GM19455 (cell line): Measurements from ENCODE around the gene PAXX.
A peak's percentile ranks its signal among the peaks of the same experiment; 100 is the strongest.

ENCODE experiments used
- ATAC-seq: cut with Tn5 transposase; IDR thresholded peaks from one replicate; pipeline ENCODE4 v1.9.1; 2021; ENCODE audit not compliant: unreplicated experiment

Gene PAXX

DNA sequence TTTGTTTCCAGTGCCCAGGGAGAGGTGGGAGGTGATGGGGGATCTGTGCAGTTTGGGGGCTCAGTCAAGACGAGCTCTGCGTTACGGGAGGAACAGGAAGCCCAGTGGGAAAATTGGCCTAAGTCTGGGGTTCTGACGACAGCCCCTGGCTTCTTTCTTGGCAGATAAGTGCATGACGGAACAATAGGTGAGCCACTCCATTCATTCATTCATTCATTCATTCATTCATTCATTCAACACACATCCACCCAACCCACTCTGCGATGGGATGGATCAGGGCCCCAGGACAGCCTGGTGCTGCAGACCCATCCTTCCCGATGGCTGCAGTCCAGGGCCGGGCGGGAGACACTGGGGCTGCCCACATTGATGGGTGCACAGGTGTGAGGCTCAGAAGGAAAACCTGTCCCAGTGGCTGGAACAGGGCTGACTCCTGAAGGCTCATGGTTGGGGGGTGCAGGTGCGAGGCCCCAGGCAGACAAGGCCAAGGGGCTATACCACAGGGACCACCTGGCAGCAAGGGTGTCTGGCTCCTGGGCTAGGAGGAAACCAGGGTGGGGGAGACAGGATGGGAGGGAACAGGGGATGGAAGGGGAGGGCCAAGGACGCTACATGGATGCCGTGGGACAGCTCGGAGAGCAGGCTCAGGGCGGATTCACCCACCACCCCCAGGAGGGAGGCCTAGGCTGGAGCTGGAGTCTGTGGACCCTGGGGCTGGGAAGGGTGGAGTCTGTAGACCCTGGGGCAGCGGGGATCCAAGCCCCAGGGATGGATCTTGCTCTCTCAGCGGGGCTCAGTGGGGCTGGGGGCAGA, 11.3 kb upstream of the PAXX start:
- ATAC-seq, result no peak

DNA sequence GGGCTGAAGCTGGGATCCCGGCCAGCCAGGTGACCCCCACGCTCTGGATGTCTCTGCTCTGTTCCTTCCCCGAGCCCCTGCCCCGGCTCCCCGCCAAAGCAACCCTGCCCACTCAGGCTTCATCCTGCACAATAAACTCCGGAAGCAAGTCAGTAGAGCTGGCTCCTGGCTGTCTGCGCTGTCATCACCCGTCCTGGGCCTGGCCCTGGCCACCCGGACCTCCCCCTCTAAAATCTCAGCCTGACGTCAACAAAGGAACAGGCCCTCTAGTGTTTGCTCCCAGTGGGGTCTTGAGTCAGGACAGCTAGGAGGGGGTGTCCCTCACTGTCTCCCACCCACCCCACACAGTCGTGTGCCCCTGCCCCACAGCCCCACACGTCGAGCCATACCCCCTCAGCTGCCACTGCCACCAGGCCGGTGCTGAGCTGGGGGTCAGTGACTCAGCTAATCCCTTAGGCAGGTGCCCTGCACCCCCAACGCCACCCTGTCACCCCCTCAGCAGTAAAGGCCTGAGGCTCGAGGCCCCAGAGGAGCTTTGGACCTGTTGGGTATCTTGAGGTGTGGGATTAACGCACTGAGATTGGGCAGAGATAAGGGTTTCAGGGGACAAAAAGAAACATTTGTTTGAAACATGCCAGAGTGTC, 10.5 kb upstream of the PAXX start:
- ATAC-seq, result no peak

DNA sequence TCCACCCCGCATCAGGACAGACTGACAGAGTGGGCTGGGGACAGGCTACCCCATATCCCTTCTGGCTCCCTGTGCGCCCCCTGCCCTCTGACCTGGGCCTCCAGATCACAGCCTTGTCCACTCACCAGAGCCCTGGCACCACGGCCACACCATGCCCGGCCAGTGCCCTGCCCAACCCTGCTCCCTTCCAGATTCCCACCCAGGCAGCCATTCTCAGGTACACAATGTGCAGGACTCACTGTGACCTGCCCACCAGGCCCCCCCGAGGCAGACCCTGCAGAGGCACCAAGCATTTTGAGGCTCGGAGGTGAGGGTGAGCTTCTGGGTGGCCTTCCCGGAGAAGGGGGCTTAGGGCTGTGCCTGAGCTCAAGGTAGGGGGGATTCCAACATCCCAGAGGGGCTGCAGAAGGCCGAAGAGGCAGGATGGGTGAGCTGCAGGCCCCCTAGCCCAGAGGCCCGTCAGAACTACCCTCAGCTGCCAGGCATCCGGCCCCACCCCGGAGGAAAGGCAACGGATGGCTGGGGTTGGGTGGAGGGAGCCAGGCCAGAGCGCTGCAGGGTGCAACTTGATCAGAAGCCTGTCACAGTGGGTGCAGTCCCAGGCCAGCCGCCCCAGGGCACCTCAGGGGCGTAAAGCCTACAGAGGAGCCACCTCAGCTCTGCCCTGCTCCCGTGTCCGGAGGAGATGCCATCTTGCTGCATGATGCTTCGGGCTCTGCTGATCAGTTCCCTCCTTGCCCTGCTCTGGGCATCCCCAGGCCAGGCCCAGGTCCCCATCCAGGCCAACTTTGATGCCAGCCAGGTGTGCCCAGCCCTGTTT, 9.8 kb upstream of the PAXX start, which contains the start of gene LCNL1:
Gene LCNL1, plus strand, starts transcription at position 762 of the 820 bp plus-strand sequence. CDS start 594 bp downstream, outside the sequence.
- ATAC-seq, result no peak

DNA sequence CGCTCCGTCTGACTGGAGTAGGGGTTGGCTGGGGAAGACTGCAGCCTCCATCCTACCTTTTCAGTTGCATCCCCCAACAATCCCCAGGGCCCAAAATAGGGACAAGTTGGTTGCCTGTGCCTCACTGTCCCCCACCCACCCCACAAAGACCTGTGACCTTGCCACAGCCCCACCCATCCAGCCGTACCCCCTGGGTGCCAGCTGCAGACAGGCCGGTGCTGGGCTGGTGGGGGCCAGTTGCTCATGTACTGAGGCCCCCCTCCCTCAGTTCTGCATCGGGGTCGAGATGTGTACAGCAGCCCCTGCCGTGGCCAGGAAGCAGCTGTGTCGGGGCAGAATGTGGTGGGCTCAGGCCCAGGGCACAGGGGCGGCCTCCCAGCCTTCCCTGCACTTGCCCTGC, 9.1 kb upstream of the PAXX start:
- ATAC-seq, result no peak

DNA sequence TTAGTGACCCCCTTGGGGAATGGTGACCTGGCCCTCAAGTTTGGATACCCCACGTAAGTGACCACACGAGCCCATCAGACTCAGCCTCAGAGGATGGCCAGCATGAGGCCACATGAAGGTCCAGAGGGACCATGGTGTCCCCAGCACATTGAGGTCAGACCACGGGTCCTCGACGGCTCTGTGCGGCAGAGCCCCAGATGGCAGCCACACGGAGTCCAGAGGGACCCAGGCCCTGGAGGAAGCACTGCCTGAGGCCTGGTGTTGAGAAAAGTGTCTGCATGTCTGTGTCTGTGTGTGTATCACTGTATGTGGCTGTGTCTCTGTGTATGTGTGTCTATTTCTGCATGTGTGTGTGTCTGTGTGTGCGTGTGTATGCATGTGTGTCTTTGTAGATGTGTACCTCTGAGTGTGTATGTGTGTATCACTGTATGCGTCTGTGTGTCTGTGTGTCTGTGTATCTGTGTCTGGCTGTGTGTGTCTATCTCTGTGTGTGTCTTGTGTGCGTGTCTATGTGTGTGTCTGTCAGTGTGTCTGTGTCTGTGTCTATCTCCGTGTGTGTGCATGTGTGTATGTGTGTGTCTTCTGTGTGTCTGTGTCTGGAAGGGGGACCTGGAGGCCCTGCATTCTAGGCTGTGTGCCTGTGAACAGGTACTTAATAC, 8.4 kb upstream of the PAXX start:
- ATAC-seq, result no peak

DNA sequence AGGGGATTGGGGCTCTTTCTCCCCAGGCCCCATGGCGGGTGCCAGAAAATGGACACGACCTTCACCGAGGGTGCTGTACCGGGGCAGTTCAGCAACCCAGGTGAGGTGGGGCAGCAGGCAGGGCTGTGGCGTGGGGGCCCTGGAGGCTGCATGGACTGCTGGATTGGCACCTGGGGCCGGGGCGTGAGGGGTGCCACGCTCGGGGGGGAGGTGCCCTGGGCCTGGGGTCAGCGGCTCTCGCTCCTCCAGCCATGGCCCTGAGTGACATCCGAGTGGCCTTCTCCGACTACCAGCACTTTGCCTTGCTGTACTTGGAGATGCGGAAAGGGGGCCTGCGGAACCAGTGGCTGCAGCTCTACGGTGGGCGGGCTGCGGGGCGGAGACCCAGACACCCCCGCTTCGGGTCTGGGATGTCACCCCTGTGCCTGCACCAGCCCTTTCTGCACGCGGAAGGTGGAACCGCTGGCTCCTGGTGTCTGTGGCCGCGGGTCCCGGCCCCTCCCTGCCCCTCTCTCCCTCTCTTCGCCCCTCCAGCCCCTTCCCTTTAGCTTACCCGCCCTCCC, 7.7 kb upstream of the PAXX start:
- ATAC-seq, result no peak

DNA sequence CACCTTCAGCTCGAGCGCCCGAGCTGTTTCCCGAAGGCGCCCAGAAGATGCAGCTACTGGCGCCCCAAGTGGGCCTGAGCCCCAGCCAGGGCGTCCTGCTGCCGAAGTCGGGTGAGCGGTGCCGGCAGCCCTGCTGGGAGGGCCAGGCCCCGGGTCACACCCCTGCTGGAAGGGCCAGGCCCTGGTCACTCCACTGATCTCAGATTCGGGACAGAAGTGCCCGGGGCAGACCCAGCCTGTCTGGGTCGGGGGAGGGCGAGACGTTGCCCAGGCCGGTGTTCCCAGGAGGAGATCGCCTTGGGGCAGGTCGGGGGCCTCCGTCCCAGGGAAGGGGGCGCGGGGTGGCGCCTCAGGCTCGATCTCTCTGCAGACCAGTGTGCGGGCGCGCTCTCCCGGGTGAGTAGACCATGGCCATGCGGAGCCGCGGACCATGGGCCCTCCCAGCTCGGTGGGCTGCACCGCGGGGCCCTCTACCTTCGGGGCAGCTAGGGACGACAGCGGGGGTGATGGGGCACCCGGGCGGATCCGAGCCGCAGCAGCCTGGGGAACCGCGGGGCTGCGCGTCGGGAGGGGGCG, 7.1 kb upstream of the PAXX start:
- no peak for ATAC-seq

DNA sequence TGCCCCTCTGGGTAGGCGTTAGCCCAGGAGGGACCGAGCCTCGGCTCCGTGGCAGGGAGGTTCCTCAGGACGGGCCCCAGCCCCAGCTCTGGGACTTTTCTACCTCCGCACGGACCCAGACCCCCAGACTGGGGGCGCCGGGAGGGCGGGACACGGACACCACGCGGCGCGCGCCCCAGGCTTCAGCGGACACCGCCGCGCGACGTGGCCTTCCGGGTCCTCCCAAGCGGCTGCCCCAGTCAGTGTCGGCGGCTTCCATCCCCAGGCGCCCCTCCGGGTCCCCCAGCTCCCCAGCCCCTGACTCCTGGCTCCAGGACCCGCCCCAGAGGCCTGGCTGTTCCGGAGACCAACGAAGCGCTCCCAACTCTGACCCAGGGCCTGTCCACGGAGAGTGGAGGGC, 6.4 kb upstream of the PAXX start:
- ATAC-seq, result no peak

DNA sequence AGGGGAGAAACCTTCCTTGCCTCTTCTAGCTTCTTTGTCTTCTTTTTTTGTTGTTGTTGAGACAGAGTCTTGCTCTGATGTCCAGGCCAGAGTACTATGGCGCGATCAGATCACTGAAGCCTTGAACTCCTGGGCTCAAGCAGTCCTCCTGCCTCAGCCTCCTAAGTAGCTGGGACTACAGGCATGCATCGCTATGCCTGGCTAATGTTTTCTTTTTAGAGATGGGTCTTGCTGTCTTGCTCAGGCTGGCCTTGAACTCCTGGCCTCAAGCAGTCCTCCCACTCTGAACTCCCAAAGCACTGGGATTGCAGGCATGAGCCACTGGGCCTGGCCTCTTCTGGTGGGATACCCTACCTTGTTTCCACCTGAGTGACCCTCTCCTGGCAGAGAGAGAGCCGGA, 3.4 kb upstream of the PAXX start:
- ATAC-seq, result no peak

DNA sequence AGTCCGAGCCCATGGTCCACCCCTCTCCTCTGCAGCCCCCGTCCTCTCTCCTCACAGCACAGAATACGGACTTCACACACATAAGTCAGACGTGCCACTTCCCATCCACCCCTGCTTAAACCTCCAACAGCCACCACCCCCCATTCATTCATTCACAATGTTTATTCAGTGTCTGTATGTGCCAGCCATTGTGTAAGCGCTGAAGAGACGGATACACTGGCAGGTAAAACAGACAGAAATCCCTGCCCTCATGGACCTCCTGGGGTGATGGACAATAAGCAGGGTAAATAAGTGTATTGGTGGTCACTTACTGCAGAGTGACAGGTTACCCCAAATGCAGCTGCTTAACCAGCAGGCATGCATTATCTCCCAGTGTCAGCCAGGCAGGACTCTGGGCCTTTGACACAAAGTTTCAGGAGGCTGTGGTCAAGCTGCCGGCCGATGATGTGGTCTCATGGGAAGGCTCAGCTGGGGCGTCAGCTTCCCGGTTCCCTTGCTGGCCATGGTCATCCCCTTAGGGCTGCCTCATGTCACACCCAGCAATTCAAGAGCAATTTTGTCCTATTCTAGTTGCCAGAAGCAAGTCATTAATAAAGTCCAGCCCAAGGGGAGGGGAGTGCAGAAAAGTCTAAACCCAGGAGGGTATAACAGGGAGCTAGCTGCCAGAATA, 1.8 kb upstream of the PAXX start:
- no peak for ATAC-seq

DNA sequence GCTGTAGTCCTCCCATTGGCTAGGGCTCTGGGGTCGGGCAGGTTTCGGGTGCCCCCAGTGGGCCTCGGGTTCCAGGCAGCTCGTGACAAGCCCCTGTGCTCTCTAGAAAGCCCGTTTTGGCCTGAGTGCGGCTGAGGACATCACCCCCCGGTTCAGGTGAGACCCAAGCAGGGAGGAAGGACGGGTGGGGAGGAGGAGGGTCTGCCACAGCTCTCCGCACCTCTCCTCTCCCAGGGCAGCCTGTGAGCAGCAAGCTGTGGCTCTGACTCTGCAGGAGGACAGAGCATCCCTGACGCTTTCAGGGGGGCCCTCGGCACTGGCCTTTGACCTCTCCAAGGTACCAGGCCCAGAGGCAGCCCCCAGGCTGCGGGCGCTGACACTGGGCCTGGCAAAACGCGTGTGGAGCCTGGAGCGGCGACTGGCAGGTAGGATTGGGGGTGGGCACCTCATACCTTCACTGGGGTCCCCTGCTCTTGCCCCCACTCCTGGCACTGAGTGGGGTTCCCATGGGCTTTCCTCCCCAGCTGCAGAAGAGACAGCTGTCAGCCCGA, 672 bp downstream of the PAXX start:
- peak; percentile 10 for ATAC-seq

DNA sequence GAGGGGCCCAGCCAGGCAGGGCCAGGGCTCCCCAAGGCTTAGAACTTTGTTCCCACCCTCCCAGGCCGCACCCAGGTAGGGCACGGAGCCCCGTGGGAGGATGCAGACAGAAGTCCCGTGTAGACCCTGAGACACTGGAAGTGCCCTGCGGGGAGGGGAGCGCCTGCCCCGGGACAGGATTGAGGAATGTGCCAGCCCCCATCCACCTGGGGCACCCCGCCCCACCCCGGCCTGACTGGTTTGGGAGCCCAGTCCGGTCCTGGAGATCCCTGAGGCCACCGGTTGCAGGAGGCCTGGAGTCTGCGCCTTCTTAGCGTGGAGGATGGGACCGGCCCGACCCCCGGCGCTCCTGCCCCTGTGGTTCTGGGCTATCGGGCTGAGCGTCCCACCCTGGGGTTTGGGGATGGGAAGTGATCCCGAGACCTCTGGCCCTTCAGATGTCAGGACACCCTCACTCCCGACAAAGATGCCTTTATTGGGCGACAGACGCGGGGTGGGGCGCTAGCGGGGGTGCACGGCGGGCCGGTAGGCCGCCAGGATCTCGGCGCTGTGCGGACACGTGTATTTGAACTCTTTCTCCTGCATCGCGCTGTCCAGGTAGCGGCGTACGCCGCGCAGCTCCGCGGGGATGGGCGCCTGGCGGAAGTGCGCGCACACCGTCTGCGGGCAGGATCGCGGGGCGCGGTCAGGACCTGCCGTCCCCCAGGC, 2.1 kb downstream of the PAXX start:
- ATAC-seq, result no peak

DNA sequence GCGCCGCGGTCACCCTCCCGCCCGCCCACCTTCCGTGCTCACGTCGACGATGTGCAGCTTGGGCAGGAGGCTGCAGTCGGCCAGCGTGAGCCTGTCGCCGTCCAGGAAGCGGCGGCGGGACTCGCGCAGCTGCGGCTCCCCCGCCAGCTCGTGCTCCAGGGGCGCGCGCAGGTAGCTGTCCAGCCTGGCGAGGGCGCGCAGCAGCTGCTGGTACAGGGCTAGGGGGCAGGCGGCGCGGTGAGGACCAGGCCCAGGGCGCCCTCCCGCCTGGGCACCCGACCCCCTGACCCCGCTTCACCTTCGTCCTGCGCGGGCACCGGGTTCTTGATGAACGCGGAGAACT, 2.6 kb downstream of the PAXX start:
- no peak for ATAC-seq

DNA sequence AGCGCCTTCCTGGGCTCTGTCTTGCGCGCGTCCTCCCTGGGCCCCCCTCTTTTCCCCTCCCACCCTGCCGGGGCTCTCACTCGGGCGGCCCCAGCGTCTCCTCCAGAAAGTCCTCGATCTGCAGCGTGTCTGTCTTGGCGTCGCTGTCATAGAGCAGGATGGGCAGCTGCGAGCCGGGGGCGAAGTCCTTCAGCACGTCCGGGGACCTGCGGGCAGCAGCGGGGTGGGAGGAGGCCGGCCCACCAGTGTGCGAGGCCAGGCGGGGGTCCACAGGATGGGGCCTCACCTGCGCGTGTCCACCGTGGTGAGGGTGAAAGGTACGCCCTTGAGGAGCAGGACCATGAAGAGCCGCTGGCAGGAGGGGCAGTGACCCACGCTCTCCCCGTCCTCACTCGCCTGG, 3.1 kb downstream of the PAXX start:
- ATAC-seq, result no peak

DNA sequence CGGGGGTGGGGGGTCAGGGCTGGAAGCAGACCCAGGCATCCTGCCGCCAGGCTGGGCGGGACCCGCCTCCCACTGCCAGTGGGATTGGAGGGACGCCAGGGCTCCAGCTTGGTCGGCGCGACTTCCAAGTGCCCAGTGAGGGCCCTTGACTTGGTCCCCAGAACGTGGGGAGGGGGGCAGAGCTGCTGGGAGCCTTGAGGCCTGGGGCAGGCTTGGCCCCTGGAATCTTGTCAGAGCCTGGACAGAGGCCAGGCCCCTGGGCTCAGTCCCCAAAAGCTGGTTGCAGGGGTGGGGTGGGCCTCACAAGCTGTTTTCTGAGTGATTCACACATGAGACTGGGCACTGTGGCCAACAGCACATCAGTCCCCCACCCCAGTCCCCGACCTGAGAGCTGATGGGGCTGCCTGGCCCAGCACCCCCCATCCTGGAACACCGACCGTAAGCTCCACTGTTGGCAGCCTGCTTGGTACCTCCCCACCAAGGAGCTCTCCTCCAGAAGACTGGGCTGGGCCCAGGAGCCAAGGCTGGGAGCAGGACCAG, 3.6 kb downstream of the PAXX start:
- no peak for ATAC-seq

DNA sequence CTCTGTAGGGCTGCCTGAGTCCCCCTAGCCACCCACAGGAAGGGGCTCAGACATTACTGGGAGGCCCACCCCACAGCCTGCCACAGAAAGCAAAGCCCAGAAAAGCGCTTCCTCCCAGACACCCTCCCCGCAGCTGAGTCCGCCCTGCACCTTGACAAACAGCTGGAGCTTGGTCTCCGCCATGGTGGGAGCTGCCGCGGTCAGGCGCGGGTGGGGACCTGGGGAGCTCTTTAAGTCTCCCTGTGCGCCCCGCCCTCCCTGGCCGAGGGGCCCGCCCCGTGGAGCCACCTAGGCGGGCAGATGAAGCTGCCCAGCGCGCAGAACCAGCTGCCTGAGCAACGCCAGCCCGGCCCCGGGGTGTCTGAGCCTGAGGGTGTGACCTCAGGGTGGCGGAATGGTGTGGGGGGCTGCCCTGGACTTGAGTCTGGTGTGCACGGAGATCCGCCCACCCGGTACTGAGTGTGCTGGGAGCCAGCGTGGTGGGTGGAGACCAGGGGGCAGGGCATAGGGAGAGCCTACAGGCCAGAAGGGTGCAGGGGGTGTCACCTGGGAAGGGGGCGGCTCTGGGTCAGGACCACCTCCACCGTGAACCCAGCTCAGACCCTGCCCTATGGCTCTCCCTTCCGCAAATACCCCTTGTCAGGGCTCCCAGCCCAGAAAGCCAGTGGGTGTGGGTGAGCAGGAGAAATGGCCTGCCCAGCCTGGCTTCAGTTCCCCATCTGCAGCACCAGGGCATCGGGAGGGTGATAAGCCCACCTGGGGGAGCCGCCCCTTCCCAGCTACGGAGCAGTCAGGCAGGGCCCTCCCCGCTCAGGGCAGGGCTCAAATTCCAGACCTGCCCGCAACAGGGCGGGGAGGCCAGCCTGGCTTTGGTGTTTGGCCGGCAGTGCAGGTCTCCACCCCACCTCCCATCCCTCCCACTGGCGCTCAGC, 4.4 kb downstream of the PAXX start, which contains the start of gene CLIC3:
Gene CLIC3, minus strand, starts transcription at position 208 of the 932 bp plus-strand sequence. Its CDS starts 25 bp downstream, at position 183.
- ATAC-seq, result no peak

DNA sequence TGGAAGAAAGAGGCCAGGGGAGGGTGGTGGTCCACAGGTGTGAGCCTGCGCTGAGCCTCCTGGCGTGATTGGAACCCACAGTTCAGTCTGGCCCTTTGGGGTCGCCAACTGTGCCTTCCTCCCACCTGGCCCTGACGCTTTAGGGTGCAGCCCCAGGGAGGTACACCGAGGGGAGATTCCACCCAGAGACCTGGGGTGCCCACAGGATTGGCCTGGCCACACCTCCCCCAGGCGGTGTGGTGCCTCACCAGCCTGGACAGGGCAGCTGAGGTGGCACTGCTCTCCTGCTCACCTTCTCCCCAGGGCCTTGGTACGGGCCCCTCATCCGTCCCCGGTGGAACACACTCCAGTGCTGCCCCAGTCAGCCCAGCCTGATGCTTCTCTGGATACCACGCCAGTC, 5.1 kb downstream of the PAXX start:
- no peak for ATAC-seq

DNA sequence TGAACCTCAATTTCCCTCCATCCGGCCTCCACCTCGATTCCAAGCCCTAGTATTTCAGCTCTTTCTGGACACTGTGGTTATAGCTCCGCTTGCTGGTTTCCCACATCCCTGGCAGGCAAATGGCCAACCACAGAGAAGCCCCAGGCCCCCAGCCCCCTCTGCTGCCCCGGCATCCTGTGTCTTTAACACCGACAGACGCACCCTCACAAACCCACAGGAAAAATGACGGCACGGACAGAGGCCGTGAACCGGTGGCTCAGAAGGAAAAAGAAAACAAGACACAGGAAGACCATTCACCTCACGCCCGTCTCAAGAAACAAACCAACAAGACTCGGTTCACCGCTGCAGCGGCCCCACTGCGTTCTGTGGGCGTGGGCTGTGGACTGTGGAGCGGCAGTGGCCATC, 5.6 kb downstream of the PAXX start:
- ATAC-seq, result no peak
